Vagina (tissue), 2 donors: Measurements from ENCODE around the gene CEACAM4. TPM values are rescaled to one million over a fixed set of nuclear protein-coding genes. Genes with fewer than 3 reads are reported as not detected.

Source experiments
- DNase-seq, 2 donors: peaks; one replicate each; pipeline ENCODE4 v3.0.0-alpha.2; 2017; ENCODE audit errors: extremely low spot score in 2 of 2
- H3K27ac ChIP-seq: fragments of 200-600 bp; sonication (generic); one replicate; pipeline ENCODE4 v1.5.1; 2019
- H3K27me3 ChIP-seq: fragments of 200-600 bp; sonication (generic); one replicate; pipeline ENCODE4 v1.5.1; 2019
- H3K36me3 ChIP-seq, 2 donors: fragments of 200-600 bp; sonication (generic); one replicate each; pipeline ENCODE4 v1.5.1; 2017 to 2019
- H3K4me1 ChIP-seq: fragments of 200-600 bp; sonication (generic); one replicate; pipeline ENCODE4 v1.5.1; 2019
- H3K4me3 ChIP-seq, 2 donors: fragments of 200-600 bp; sonication (generic); 1 replicate in 1 of 2; 2 replicates in 1 of 2; pipeline ENCODE4 v1.5.1; 2016 to 2019
- H3K9me3 ChIP-seq: fragments of 200-600 bp; sonication (generic); one replicate; pipeline ENCODE4 v1.5.1; 2019
- CTCF ChIP-seq, 3 experiments: fragments of 450-650 bp in 2 of 3; fragments of 200-600 bp in 1 of 3; sonication (generic) in 1 of 3; IDR thresholded peaks; one replicate each; pipeline ENCODE4 v1.5.1; 2017 to 2019; ENCODE audit warnings: antibody characterized with exemption in 3 of 3, mild to moderate bottlenecking in 2 of 3, moderate library complexity in 2 of 3
- POLR2A ChIP-seq, 2 donors: fragments of 450-650 bp; IDR thresholded peaks; one replicate each; pipeline ENCODE4 v1.6.1; 2017; ENCODE audit warnings: antibody characterized with exemption in 2 of 2, mild to moderate bottlenecking in 2 of 2, moderate library complexity in 2 of 2
- POLR2AphosphoS5 ChIP-seq, 2 donors: sonication (generic); formaldehyde crosslinking; IDR thresholded peaks; one replicate each; pipeline ENCODE4 v1.9.0; 2017; ENCODE audit warnings: antibody characterized with exemption in 2 of 2, mild to moderate bottlenecking in 2 of 2, low read depth in 1 of 2; ENCODE audit not compliant: insufficient read depth in 1 of 2
- intact Hi-C: fragments of 100-400 bp; cut with DNase I; formaldehyde crosslinking; loops from one replicate; pipeline ENCODE4 v1.15.1; 2023
- total RNA-seq: library from RNA; depleted of rRNA; stranded (reverse); fragments of >200 nt; gene quantifications from one replicate; pipeline ENCODE4 v1.2.3, GENCODE V29; 2016

CEACAM4 gene
- total RNA-seq, 1 donor from 2014 or later = not detected

GRCh38 chr19:41620171-41620570 is 6.7 kb downstream of the CEACAM4 start:
- Histone ChIP-seq H3K27ac (no peak overlapping the region), H3K9me3 (no peaks in the 10 kb centered on the region), H3K4me3 (no peak overlapping the region), H3K27me3 (no peaks in the 10 kb centered on the region), H3K36me3 (no peaks in the 10 kb centered on the region), H3K4me1 (no peaks in the 10 kb centered on the region)
- peak in 1 of 2 donors; percentile 74 for DNase-seq
- intact Hi-C loops = no loop called here
- TF ChIP-seq POLR2AphosphoS5 (IDR thresholded peaks at IDR 0.05; ENCODE audit: insufficient read depth in 1 of 2, low read depth in 1 of 2) (no peak), POLR2A (IDR thresholded peaks at IDR 0.05) (no peak), CTCF (IDR thresholded peaks at IDR 0.05) (no peak)

- H3K27me3 ChIP-seq = no peaks in the 10 kb centered on the region
- H3K9me3 ChIP-seq = no peaks in the 10 kb centered on the region
- intact Hi-C loops = no loop called here
- DNase-seq = peak in 1 of 2 donors; percentile 69
- H3K27ac ChIP-seq = no peak overlapping the region
- H3K4me1 ChIP-seq = no peaks in the 10 kb centered on the region
- H3K4me3 ChIP-seq = no peak overlapping the region
- TF ChIP-seq CTCF (IDR thresholded peaks at IDR 0.05) (no peak), POLR2AphosphoS5 (IDR thresholded peaks at IDR 0.05; ENCODE audit: insufficient read depth in 1 of 2, low read depth in 1 of 2) (no peak), POLR2A (IDR thresholded peaks at IDR 0.05) (no peak)
- no peaks in the 10 kb centered on the region for H3K36me3 ChIP-seq
Observed at GRCh38 chr19:41619018-41619556, 7.8 kb downstream of the CEACAM4 start.

- Histone ChIP-seq H3K4me3 (no peak overlapping the region), H3K27me3 (no peaks in the 10 kb centered on the region), H3K27ac (no peak overlapping the region), H3K36me3 (no peaks in the 10 kb centered on the region), H3K9me3 (no peaks in the 10 kb centered on the region), H3K4me1 (no peaks in the 10 kb centered on the region)
- no peak for TF ChIP-seq POLR2A (IDR thresholded peaks at IDR 0.05)
- no peak for TF ChIP-seq POLR2AphosphoS5 (IDR thresholded peaks at IDR 0.05; ENCODE audit: insufficient read depth in 1 of 2, low read depth in 1 of 2)
- TF ChIP-seq CTCF (IDR thresholded peaks at IDR 0.05) = no peak
- intact Hi-C loops = no loop called here
- DNase-seq = peak in 1 of 2 donors; percentile 64
Observed at GRCh38 chr19:41617941-41618730, 8.7 kb downstream of the CEACAM4 start.

GRCh38 chr19:41616792-41617621 is 9.9 kb downstream of the CEACAM4 start:
- H3K27me3 ChIP-seq = no peaks in the 10 kb centered on the region
- no peaks in the 10 kb centered on the region for H3K9me3 ChIP-seq
- no peak overlapping the region for H3K27ac ChIP-seq
- no peaks in the 10 kb centered on the region for H3K36me3 ChIP-seq
- peak in 1 of 2 donors; percentile 58 for DNase-seq
- intact Hi-C loops = no loop called here
- TF ChIP-seq CTCF (IDR thresholded peaks at IDR 0.05) (no peak), POLR2A (IDR thresholded peaks at IDR 0.05) (no peak), POLR2AphosphoS5 (IDR thresholded peaks at IDR 0.05; ENCODE audit: insufficient read depth in 1 of 2, low read depth in 1 of 2) (no peak)
- H3K4me3 ChIP-seq = no peak overlapping the region
- H3K4me1 ChIP-seq = no peaks in the 10 kb centered on the region
